Measurements from ENCODE around the gene TYRP1. TPM values are rescaled to one million over a fixed set of nuclear protein-coding genes. Genes with fewer than 3 reads are reported as not detected.

TYRP1 gene
- total RNA-seq, result 10 to 100 TPM in 1 of 4 donors, 1 to 10 TPM in 2, under 1 TPM in 1; 0.84 to 10.3 (median 1.6) TPM

GRCh38 chr9:12693141-12693540 is at the start of gene TYRP1:
TYRP1 (plus strand) TSS chr9:12693385; CDS start chr9:12693997, 612 bp downstream.
- ATAC-seq (no peak), DNase-seq (no peak)
- Histone ChIP-seq H3K4me1 (peaks cover 0 to 24% of the 10 kb centered on the region in 2 donors), H3K27ac (no peak within 1 kb of the TSS), H3K9me3 (no peaks in the 10 kb centered on the region), H3K36me3 (no peaks in the 10 kb centered on the region), H3K4me3 (no peak within 1 kb of the TSS), H3K27me3 (no peaks in the 10 kb centered on the region)
- TF ChIP-seq CTCF (IDR thresholded peaks at IDR 0.05 in 4 of 5, conservative IDR thresholded peaks at IDR 0.05 in 1 of 5) (no peak), POLR2A (IDR thresholded peaks at IDR 0.05) (no peak)
- in situ Hi-C loops (cut with MboI; ENCODE audit: low sequenced_read_pairs in 4 of 4), result no loop called here
- intact Hi-C loops (cut with DNase I; ENCODE audit: low total_unique reads), result no loop called here

DNA sequence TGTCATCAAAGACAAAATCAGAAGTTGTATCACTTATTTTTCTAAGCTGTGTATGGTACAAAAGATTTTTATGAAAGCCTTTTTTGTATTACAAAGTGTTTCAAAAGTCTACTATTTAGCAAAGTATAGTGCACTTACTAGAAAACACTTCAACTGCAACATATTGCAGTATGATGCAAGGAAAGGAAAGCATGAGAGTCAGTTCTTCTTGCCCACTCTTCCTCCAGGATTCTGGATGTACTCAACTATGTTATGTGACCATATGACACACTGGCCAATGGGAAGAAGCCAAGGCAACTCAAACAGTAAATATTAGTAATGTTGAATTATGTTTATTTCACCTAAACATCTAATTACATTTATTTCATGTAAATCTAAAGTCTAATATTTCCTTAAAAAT is 49.5 kb upstream of the TYRP1 start:
- no peak overlapping the region for H3K4me3 ChIP-seq
- no peak for ATAC-seq
- no peaks in the 10 kb centered on the region for H3K9me3 ChIP-seq
- DNase-seq, result no peak
- no peaks in the 10 kb centered on the region for H3K27me3 ChIP-seq
- no peaks in the 10 kb centered on the region for H3K36me3 ChIP-seq
- in situ Hi-C loops (cut with MboI; ENCODE audit: low sequenced_read_pairs in 4 of 4) (no loop called here), intact Hi-C loops (cut with DNase I; ENCODE audit: low total_unique reads) (no loop called here)
- H3K27ac ChIP-seq, result no peak overlapping the region
- no peak for TF ChIP-seq CTCF (IDR thresholded peaks at IDR 0.05 in 4 of 5, conservative IDR thresholded peaks at IDR 0.05 in 1 of 5)
- no peak for TF ChIP-seq POLR2A (IDR thresholded peaks at IDR 0.05)
- no peaks in the 10 kb centered on the region for H3K4me1 ChIP-seq

DNA sequence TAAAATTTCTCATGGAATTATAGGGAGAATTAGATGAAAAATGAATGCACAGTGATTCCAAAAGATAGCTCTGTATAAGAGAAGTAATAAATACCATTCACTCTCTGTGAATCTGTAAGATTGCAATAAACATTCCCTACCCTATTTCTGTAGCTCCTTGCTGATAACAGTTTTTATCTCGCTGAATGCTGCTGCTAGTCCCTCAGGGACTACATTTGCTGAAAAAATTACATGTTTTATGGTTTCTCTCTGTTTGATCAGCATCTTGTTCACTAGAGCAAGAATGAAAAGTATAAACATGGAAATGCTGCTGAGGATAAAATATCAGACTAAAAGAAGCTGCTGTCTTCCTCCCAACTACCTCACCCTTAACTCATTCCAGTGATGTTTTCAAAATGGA is 44.3 kb upstream of the TYRP1 start:
- Histone ChIP-seq H3K27ac (no peak overlapping the region), H3K4me3 (no peak overlapping the region), H3K9me3 (no peaks in the 10 kb centered on the region), H3K27me3 (no peaks in the 10 kb centered on the region), H3K4me1 (no peaks in the 10 kb centered on the region), H3K36me3 (no peaks in the 10 kb centered on the region)
- no peak for TF ChIP-seq POLR2A (IDR thresholded peaks at IDR 0.05)
- TF ChIP-seq CTCF (IDR thresholded peaks at IDR 0.05 in 4 of 5, conservative IDR thresholded peaks at IDR 0.05 in 1 of 5), result no peak
- in situ Hi-C loops (cut with MboI; ENCODE audit: low sequenced_read_pairs in 4 of 4) (no loop called here), intact Hi-C loops (cut with DNase I; ENCODE audit: low total_unique reads) (no loop called here)
- ATAC-seq, result no peak
- no peak for DNase-seq

- H3K36me3 ChIP-seq, result no peaks in the 10 kb centered on the region
- H3K27me3 ChIP-seq, result no peaks in the 10 kb centered on the region
- no peak for DNase-seq
- no peak for ATAC-seq
- H3K4me3 ChIP-seq, result no peak overlapping the region
- no peaks in the 10 kb centered on the region for H3K4me1 ChIP-seq
- intact Hi-C loops (cut with DNase I; ENCODE audit: low total_unique reads) (no loop called here), in situ Hi-C loops (cut with MboI; ENCODE audit: low sequenced_read_pairs in 4 of 4) (no loop called here)
- H3K9me3 ChIP-seq, result no peaks in the 10 kb centered on the region
- H3K27ac ChIP-seq, result no peak overlapping the region
- TF ChIP-seq POLR2A (IDR thresholded peaks at IDR 0.05), result no peak
- no peak for TF ChIP-seq CTCF (IDR thresholded peaks at IDR 0.05 in 4 of 5, conservative IDR thresholded peaks at IDR 0.05 in 1 of 5)
These were observed 42.1 kb upstream of the TYRP1 start for GRCh38 chr9:12651125-12651524.

DNA sequence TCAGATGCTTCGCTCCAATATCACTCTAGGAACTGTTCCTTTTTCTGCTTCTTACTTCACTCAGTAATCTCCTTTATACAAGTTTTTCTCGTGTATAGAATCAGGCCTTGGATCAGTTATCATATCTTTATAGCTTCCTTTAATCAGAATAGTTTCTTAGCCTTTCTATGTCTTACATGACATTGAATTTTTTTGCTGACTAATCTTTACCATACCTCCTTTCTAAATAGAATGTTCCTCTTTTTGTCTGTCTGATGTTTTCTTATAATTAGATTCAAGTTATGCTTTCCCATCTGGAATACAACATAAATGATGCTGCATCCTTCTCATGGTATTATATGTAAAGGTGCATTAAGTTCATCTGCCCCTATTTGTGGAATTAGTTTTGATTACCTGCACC is 40.2 kb upstream of the TYRP1 start:
- H3K36me3 ChIP-seq, result no peaks in the 10 kb centered on the region
- no peaks in the 10 kb centered on the region for H3K4me1 ChIP-seq
- DNase-seq, result no peak
- H3K9me3 ChIP-seq, result no peaks in the 10 kb centered on the region
- no peak for TF ChIP-seq CTCF (IDR thresholded peaks at IDR 0.05 in 4 of 5, conservative IDR thresholded peaks at IDR 0.05 in 1 of 5)
- TF ChIP-seq POLR2A (IDR thresholded peaks at IDR 0.05), result no peak
- intact Hi-C loops (cut with DNase I; ENCODE audit: low total_unique reads), result no loop called here
- H3K27ac ChIP-seq, result no peak overlapping the region
- no peak for ATAC-seq
- in situ Hi-C loops (cut with MboI; ENCODE audit: low sequenced_read_pairs in 4 of 4), result no loop called here
- no peak overlapping the region for H3K4me3 ChIP-seq
- H3K27me3 ChIP-seq, result no peaks in the 10 kb centered on the region
